ENCODE measurements around the gene SVIL.

- TF ChIP-seq EZH2 (IDR thresholded peaks at IDR 0.05) (no peak), CTCF (IDR thresholded peaks at IDR 0.05) (no peak), EZH2phosphoT487 (IDR thresholded peaks at IDR 0.05) (no peak)
Observed at GRCh38 chr10:29553544-29554250, 81.1 kb downstream of the SVIL start.
